NT2/D1 (cell line): Measurements from ENCODE around the gene ST6GALNAC2.

Experiments
- SUZ12 ChIP-seq: IDR thresholded peaks from 2 replicates; pipeline ENCODE4 v1.6.1; 2011; ENCODE audit not compliant: insufficient read length, insufficient read depth; ENCODE audit errors: extremely low read depth
- YY1 ChIP-seq: IDR thresholded peaks from 2 replicates; pipeline ENCODE4 v1.6.1; 2011; ENCODE audit not compliant: insufficient read length, insufficient read depth

DNA sequence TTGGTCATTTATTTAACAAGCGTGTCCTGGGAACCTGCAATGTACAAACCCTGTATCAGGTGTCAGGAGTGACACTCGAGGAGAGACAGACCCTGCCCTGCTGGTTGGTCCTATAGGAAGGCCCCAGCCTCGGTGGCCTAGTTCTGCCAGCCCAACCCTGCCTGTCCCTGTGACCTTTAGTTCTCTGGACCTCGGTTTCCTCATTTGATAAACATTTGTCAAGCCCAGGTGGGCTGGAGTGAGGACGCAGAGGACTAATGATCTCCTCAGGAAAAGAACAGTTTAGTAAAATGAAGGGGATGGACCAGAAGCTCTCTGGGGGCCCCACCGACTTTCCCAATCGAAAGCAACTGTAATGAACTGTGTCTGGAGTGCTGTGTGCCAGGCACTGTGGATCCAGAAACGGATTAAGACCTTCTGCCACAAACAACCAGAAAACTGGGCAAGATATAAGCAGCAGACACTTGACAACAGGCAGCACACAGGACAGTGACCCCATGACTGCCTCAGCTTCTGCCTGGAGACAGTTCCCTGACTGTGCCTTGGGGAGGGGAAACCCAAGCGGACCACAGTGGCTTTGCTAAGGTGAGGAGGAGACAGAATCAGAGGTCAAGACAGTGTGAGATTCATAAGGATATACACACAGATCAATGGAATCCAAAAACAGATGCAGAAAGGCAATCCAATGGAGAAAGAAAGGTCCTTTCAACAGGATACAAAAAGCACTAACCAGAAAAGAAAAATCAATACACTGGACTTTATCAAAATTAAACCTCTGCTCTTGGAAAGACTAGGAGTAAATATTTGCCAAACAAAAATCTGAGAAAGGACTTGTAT lies 37.1 kb downstream of the ST6GALNAC2 start:
- no peak for TF ChIP-seq SUZ12
- no peak for TF ChIP-seq YY1
